NCI-H460 (cell line): ENCODE results near the gene NPY1R. TPM values are rescaled to one million over a fixed set of nuclear protein-coding genes. Genes with fewer than 3 reads are reported as not detected.

Experiments used
- DNase-seq: peaks from one replicate; pipeline ENCODE4 v3.0.0-alpha.2; 2016; ENCODE audit warnings: low read depth; ENCODE audit errors: extremely low read depth
- polyA plus RNA-seq: library from polyadenylated mRNA; depleted of rRNA; stranded (reverse); fragments of >200 nt; gene quantifications from 2 replicates; pipeline ENCODE4 v1.2.3, GENCODE V29; 2014; cell fraction: nucleus; rRNA removed
- total RNA-seq: library from RNA; depleted of rRNA; stranded (reverse); fragments of >200 nt; shearing (Covaris generic); gene quantifications from 2 replicates; pipeline ENCODE4 v1.2.3, GENCODE V29; 2014; rRNA removed

NPY1R gene
- 0.07 TPM in 1 of 2 replicates, not detected in the other for total RNA-seq
- polyA plus RNA-seq = not detected in 2 replicates

DNA sequence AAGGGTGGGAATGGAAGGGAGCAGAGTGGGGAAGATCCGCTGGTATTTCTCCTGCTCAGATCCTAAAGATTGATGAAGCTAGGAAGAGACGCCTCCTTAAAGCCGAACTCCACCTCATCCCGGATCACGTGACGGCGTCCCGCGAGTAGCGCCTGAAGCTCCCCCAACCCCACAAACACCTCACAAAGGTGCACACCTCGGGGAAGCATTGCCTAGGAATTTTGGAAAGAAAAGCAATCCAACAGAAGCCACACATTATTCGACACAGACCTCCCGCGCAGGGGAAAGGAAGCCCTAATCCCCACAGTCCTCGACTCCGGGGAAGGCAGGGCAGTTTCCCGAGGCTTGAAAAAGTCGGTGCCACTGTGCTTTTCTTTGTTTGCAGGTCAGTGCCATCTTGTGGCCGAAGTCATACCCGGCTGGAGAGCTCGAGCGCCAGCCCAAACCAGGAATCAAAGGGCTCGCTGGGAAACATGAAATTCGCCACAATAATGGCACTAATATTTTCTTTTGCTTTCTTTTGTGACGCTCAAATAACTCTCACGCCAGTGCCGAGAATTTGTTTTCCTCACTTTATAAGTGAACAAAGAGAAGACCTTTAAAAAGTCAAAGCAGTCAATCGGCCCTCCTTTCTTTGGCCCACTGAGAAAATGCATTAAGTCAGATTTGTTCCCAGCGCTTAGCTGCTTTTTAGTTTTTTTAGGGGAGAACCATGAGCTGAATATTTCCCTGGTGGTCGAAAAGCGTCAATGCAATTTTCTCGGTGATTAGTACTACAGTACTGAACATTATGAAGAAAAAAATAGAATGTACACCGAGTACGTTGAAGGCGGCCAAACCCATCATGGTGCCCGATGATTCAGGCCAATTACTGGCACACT is at the start of gene NPY1R:
TSS of gene NPY1R (minus strand) at position 71 of the 881 bp plus-strand sequence. CDS start 6,042 bp downstream, outside the sequence.
- DNase-seq = peak; percentile 59

DNA sequence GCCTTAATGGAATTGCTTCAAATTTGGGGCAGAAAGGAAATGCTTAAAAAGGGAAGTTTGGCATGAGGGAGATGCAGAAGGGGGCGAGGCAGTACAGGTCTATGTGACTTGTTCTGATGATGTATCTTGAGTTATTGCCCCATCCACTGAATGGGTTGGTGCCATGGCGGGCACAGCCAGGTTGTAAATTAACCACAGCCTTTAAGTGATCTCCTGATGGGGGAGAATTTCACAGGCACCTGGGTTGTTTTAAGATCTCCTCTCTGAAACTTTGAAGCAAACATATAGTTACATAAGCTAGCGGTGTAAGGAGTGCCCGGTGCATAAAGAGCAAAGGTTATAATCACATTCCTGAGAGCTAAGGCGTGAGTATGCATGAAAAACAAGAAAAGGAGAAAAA is 48.3 kb upstream of the NPY1R start:
- no peak for DNase-seq

DNA sequence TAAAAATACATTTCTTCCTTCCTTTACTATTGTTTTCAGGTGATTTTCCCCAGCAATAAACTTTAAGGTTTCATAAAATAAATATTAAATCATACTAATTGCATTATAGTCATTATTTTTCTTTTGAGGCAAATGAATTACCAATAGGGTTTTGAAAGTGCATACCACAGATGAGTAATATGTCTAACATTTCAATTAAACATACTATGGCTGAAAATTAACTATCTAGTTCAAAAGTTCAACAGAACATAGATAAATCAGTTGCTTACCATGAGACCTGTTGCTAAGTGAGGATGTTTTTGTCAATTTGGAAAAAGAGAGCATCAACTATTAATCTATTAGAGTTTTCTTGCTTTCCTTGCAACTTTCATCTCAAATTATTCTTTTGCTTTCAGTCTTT is 46.3 kb upstream of the NPY1R start:
- DNase-seq = no peak

DNA sequence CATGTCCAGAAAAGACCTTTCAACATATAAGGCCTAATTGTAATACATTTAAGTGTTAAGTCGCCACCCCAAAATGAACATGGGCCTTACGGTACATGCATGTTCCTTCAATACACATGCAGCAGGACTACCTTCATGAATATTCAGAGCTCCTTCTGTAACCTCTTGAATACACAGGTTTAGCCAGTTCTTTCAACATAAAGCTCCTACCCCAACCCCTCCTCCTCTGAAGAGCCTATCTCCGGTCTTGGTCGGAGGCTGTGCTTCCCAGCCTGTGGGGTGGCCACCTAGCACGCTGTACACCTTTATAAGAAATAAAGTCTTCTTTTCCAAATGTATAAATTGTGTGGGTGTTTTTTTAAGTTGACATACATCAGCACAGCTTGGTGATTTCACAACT is 39.6 kb upstream of the NPY1R start:
- DNase-seq = no peak

DNA sequence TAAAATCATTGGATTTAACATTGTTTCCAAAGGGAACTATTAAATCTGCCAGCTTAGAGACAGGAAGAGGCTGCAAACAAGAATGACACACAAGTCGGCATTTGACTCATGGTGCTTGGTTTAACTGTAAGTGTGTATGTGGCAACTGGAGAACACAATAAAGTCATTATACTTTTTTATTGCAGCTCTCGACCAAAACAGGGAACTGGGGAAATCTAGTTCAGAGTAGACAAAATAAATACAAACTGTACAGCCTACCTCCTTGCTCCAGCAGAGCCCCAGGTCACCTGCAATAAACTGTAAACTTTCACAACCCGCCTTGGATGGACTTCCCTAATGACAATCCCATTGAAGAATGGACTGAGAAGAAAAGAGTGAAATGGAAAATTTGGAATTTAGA is 35.3 kb upstream of the NPY1R start:
- no peak for DNase-seq

DNA sequence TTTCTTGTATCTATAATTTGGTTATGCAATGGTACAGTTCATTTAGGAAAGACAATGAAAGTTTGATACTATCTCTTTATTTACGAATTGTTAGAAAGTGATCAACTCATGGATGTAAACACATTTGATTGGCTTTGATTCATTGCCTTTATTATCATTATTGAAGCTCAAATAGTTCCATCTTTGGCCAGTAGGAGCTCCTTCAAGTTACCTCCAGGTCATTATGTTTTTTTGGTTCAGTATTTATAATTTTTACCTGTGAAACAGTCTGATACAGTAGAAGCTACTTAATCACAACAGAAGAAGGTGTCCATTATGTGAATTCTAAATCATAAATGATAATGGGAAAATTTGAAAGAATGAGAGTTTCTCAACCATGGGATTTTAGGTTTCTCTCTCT is 23.7 kb upstream of the NPY1R start:
- DNase-seq = no peak

DNA sequence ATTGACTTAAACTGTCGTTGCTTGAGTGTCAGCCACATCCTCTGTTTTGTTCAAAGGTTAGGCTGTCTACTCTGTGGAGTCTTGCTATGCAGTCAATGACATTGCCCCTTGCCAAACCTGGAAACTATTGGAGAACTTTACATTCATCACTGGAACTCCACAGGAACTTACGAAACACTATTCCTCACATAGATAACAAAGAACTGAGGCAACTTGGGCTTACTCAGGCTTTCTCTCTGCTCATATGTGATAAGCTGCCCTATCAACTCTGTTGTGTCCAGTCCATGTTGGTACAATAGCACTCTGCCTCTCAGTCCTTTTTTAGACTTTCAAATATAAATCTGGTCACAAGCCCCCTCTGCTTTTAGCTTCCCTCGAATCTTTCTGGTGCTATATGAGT is 20.7 kb upstream of the NPY1R start:
- DNase-seq = no peak

DNA sequence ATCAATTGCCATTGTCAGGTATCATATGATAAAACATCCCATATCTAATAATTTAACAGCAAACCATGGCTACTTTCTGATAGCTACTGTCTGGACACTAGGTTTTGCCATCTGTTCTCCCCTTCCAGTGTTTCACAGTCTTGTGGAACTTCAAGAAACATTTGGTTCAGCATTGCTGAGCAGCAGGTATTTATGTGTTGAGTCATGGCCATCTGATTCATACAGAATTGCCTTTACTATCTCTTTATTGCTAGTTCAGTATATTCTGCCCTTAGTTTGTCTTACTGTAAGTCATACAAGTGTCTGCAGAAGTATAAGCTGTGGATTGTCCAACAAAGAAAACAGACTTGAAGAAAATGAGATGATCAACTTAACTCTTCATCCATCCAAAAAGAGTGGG is 18.3 kb upstream of the NPY1R start:
- no peak for DNase-seq

DNA sequence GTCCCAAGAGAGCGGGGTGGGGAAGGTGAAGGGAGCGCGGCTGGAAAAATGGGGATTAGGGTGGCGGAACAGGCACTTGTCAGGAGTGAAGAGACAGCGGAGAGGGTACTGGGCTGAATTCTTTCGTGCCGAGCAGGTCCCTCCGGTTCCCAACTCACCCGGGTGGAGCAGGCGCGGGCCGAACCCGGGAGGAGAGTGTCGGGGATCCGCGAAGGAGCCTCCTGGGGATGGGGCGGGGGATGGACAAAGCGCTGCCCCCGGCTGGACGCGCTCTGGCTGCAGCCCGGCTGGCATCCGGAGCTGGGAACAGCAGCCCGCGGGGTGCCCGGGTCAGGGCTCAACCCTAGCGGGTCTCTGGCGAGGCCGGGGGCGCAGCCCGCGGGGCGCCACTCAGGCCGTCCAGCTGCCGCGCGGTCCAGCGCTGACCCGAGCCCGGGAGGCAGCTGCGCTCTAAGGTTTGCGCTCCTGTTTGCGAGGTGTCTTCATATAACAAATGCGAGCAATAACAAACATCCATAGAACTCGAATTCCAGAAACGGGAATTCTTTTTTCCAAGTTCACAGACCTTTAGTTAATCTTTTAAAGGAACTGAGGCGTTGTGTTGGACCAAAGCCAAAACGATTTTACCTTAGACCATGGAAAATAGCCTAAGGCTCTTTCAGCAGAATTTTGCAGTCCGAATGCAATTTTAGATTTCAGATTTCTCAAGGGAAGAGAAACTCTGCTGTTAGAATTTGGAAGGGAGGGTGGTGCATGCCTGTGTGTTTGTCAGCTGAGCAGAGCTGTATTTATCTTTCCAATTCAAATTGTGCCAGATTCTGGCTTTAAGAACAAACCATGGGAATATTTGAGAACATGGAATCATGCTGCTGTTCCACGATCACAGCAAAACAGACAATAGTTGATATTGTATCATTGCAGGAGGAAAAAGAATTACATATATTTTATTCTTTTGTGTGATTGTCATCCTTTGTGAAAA is 12.0 kb upstream of the NPY1R start:
- no peak for DNase-seq

DNA sequence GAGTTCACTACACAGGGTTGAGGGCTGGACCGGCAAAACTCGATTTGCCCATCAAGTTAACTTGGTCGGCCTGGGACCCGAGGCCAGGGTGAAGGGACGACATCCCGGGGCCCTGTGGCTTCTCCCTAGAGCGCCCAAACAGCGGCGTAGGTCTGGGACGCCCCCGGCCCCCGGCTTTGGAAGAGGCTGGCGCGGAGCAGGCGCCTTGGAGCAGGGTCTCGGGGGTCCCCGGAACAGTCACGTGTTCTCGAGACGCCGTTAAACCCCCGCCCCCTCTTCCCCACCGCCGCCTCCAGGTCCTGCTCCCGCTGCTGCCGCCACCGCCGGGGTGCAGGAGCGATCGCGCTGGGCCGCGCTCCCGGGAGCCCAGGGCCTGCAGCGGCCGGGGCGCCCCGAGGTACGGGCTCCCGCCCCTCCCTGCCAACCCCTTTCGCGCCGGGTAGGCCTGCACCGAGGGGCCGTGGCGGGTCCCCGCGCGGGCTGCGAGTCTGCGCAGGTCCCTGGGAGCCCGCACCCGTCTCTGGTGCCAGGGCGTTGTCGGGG is 11.3 kb upstream of the NPY1R start, which contains the start of gene NPY5R:
TSS of gene NPY5R (plus strand) at position 289 of the 543 bp plus-strand sequence. CDS start 6,382 bp downstream, outside the sequence.
- DNase-seq = no peak

DNA sequence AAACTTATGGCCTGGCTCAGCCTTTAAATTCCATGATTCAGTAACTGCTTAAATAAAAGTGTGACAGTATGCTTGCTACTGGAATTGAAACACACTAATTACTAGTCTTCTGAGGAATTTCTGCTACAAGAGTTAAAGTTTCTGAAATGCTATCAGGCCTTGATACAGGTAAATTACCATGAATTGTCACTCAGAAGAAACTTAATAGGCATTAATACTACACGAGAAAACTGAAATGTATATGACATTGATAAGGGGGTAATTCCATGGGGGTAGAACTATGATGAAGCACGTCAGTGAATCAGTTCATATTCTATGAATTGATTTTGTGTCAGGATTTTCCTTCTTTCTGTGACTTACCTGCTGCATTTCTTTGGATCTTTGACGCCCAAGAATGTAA is 3.0 kb upstream of the NPY1R start:
- DNase-seq = no peak

DNA sequence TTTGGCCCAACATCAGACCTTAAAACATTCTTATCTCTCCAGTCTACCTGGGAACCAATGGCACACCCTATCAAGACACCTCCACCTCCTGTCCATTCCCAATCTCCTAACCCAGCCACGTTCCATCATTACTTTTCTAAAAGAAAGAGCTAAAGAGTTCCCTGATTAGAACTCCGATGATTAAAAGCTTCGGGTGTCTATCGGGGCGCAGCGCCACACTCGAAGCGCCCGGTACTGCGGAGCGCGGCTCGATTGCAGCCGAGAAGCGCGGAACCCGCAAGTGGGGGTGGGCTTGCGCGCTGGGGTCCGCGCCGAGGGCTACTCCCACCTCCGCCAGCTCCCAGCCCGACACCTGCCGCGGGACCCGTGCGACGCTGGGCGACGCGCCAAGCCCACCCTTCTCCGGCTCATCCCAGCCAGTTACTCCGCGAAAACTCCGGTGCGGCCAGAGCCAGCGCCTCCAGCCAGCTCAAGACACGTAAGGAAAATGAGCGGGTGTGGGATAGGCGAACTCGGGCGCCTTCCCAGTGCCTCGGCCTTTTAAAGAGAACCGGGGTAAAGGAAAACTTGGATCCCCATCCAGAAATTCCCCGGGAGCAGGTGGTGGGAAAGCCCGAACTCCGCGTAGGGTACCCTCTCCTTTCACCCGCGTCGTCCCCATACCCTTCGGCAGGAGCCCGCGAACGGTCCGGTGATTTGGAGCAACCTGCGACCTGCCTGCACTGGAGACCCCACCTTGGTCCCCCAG is 593 bp downstream of the NPY1R start:
- DNase-seq = no peak

DNA sequence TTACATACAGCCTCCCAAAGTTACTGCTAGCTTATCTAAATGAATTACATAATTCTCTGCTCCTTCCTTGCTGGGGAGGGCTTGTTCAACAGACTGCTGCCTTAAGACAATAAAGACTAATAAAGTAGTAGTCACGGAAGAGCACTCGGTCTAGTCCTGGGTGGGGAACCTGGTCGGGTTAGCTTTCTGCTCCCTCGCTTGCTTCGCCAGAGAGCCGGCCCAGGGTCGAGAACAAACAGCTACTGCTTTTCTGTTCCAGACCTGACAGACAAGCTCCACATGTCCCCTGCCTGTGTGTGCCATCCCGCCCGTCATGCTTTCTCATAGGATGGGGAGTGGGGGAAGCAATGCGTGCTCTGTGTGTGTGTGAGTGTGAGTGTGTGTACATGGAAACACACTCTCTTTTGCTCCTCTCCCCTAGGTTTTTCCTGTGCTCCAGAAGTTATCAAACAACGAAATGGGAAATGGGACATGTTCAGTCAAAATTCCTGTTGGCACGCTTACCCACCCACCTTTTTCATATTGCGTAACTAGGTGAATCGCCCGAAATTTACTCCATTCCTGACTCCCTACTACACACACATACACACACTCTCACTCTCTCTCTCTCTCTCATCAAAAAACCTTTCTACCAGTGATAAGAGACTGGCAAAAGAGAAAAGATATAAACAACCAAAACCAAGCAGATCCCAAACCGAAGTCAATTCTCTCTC is 1.3 kb downstream of the NPY1R start:
- no peak for DNase-seq

DNA sequence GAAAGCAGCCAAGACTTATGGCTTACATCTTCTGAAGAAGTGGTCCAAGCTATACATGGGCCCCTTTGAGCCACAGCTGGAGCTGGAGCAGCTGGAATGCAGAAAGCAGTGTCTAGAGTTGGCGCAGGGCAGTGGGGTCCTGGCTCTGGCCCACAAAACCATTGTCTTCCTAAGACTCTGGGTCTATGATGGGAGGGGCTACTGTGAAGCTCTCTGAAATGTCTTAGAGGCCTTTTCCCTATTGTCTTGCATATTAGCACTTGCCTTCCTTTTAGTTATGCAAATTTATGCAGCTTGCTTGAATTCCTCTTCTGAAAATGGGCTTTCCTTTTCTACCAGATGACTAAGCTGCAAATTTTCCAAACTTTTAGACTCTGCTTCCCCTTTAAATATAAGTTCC is 15.3 kb downstream of the NPY1R start:
- DNase-seq = no peak

DNA sequence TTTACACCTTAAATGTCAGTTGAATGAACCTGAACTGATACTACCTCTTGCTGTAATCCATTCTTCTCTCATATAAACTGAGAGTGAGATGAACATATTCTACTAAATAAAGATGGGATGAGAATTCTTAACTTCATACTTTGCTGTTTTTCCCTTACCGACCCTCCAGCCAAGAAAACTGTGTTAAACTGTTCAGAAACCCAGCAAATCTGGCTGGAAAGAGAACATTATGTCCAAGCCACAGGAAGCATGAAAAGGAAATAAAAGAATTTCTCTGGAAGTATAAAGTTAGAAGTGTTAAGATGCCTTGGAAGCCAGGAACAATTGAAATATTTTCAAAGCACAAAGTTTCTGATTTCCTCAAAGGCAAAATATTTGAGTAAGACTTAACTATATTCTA is 22.9 kb downstream of the NPY1R start:
- DNase-seq = no peak

DNA sequence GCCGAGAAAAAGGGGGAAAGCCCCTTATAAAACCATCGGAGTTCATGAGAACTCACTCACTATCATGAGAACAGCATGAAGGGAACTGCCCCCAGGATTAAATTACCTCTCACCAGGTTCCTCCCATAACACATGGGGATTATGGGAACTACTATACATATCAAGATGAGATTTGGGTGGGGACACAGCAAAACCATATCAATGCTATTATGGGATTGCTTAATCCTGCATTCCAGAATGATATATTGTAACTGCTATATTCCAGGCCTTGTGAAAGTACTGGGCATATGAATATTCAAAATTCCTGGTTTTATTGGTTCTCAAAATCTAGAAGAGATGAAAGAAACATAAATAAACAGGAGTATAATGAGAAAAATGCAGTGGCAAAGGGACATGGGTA is 29.3 kb downstream of the NPY1R start:
- no peak for DNase-seq

DNA sequence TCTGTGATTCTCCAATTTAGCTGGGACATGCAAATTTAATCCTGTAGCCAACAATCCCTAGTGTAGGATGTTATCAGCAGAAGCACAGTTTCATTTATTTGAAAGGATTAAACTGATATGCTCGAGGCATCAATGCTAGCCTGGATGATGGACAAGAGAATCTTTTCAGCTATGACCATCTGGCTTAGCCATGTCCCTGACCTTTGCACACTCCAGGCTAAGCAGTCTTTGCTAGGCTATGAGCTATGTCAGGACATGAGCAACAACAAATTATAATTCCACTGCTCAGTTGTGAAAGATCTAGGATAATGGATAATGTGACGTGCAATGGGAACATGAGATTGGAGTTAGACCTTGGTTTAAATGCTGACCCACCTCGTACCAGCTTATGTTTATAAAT is 32.0 kb downstream of the NPY1R start:
- DNase-seq = no peak

DNA sequence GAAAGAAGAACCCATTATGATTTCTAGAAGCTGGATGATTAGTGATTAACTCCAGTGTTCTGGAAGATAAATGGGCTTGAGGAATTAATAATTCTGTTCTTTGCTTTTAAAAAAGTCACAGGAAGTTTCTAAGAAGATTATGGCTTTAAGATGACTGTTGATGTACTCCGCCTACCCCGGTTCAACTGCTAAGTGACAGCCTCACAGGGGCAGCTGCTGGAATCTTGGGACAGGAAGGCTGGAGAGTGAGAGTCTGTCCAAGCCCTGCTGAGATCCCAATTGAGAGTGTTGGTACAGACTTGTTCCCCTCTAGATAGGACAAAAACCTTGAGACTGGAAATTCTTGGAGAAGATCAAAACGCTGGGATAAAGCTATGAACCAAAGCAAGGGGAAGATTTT is 37.3 kb downstream of the NPY1R start:
- DNase-seq = no peak

DNA sequence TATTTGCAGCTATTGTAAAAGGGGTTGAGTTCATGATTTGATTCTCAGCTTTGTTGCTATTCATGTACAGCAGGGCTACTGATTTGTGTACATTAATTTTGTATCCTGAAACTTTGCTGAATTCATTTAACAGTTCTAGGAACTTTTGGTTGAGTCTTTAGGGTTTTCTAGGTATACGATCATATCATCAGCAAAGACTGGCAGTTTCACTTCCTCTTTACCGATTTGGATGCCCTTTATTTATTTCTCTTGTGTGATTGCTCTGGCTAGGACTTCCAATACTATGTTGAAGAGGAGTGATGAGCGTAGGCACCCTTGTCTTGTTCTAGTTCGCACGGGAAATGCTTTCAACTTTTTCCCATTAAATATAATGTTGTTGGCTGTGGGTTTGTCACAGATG is 48.1 kb downstream of the NPY1R start:
- no peak for DNase-seq
